Right atrium auricular region (tissue), 2 donors: ENCODE data around the gene KIF3A. TPM values are rescaled to one million over a fixed set of nuclear protein-coding genes. Genes with fewer than 3 reads are reported as not detected.

Source experiments
- DNase-seq: peaks from one replicate; pipeline ENCODE4 v3.0.0-alpha.2; 2019; ENCODE audit warnings: low spot score
- H3K27ac ChIP-seq, 2 donors: fragments of 200-600 bp; sonication (generic); 1 replicate in 1 of 2; 2 replicates in 1 of 2; pipeline ENCODE4 v1.5.1; 2016 to 2019
- H3K27me3 ChIP-seq, 2 donors: fragments of 200-600 bp; sonication (generic); one replicate each; pipeline versions ENCODE4 v1.5.1 to v1.6.0; 2017 to 2019
- H3K36me3 ChIP-seq: fragments of 200-600 bp; sonication (generic); one replicate; pipeline ENCODE4 v1.5.1; 2016
- H3K4me1 ChIP-seq, 2 donors: fragments of 200-600 bp; sonication (generic); one replicate each; pipeline versions ENCODE4 v1.5.1 to v1.6.0; 2017 to 2019
- H3K4me3 ChIP-seq, 2 donors: fragments of 200-600 bp; sonication (generic); 1 replicate in 1 of 2; 2 replicates in 1 of 2; pipeline ENCODE4 v1.5.1; 2017 to 2019; ENCODE audit warnings: mild to moderate bottlenecking in 1 of 2, moderate library complexity in 1 of 2
- H3K9me3 ChIP-seq, 2 donors: fragments of 200-600 bp; sonication (generic); one replicate each; pipeline ENCODE4 v1.5.1; 2019
- CTCF ChIP-seq, 2 donors: fragments of 200-600 bp; sonication (generic); IDR thresholded peaks; one replicate each; pipeline ENCODE4 v1.5.1; 2019; ENCODE audit warnings: antibody characterized with exemption in 2 of 2
- total RNA-seq, 2 donors: library from RNA; depleted of rRNA; stranded (reverse); fragments of >200 nt; gene quantifications; one replicate each; pipeline ENCODE4 v1.1.0, GENCODE V29; 2016

The KIF3A gene
- total RNA-seq, 2 donors from 2014 or later = 5.6 to 7.2 TPM

GRCh38 chr5:132770476-132771159 lies 33.3 kb upstream of the KIF3A start:
- Histone ChIP-seq H3K27me3 (no peaks in the 10 kb centered on the region), H3K4me3 (no peak overlapping the region), H3K9me3 (no peaks in the 10 kb centered on the region), H3K27ac (peak overlapping the region; percentile 53 to 63), H3K36me3 (no peaks in the 10 kb centered on the region), H3K4me1 (peaks cover 0 to 77% of the 10 kb centered on the region in 2 donors)
- no peak for DNase-seq
- no peak for TF ChIP-seq CTCF (IDR thresholded peaks at IDR 0.05)

- H3K27me3 ChIP-seq = no peaks in the 10 kb centered on the region
- peak overlapping the region in 1 of 2 donors; percentile 14 for H3K27ac ChIP-seq
- no peak for TF ChIP-seq CTCF (IDR thresholded peaks at IDR 0.05)
- no peak for DNase-seq
- no peaks in the 10 kb centered on the region for H3K9me3 ChIP-seq
- no peak overlapping the region for H3K4me3 ChIP-seq
- peaks cover 19% of the 10 kb centered on the region for H3K36me3 ChIP-seq
- H3K4me1 ChIP-seq = peaks cover 0 to 56% of the 10 kb centered on the region in 2 donors
Measured at GRCh38 chr5:132768485-132768868, 31.1 kb upstream of the KIF3A start.

- Histone ChIP-seq H3K27me3 (no peaks in the 10 kb centered on the region), H3K27ac (peak overlapping the region in 1 of 2 donors; percentile 13), H3K4me3 (no peak overlapping the region), H3K4me1 (peaks cover 0 to 42% of the 10 kb centered on the region in 2 donors), H3K9me3 (no peaks in the 10 kb centered on the region), H3K36me3 (peaks cover 31% of the 10 kb centered on the region)
- no peak for TF ChIP-seq CTCF (IDR thresholded peaks at IDR 0.05)
- DNase-seq = no peak
Measured at GRCh38 chr5:132767150-132767549, 29.8 kb upstream of the KIF3A start.

- H3K27ac ChIP-seq = no peak overlapping the region
- no peaks in the 10 kb centered on the region for H3K9me3 ChIP-seq
- H3K36me3 ChIP-seq = peaks cover 35% of the 10 kb centered on the region
- peaks cover 0 to 38% of the 10 kb centered on the region in 2 donors for H3K4me1 ChIP-seq
- H3K4me3 ChIP-seq = no peak overlapping the region
- no peaks in the 10 kb centered on the region for H3K27me3 ChIP-seq
- no peak for DNase-seq
- no peak for TF ChIP-seq CTCF (IDR thresholded peaks at IDR 0.05)
Measured at GRCh38 chr5:132766806-132767055, 29.4 kb upstream of the KIF3A start.

- Histone ChIP-seq H3K4me1 (peaks cover 0 to 33% of the 10 kb centered on the region in 2 donors), H3K27ac (no peak overlapping the region), H3K4me3 (no peak overlapping the region), H3K36me3 (peaks cover 40% of the 10 kb centered on the region), H3K9me3 (no peaks in the 10 kb centered on the region), H3K27me3 (no peaks in the 10 kb centered on the region)
- TF ChIP-seq CTCF (IDR thresholded peaks at IDR 0.05) = no peak
- DNase-seq = no peak
Measured at GRCh38 chr5:132766020-132766805, 28.9 kb upstream of the KIF3A start.
